Fibroblast of upper back skin (primary cell): Measurements from ENCODE around the gene PIK3R6.
"Not testable (repeated sequence)": the region's sequence is repeated elsewhere in the genome, so short reads cannot be mapped to it uniquely, and the experiment has no call there.

Experiments
- DNase-seq: peaks from one replicate; pipeline ENCODE4 v3.0.0-alpha.2; 2013

The PIK3R6 gene

DNA sequence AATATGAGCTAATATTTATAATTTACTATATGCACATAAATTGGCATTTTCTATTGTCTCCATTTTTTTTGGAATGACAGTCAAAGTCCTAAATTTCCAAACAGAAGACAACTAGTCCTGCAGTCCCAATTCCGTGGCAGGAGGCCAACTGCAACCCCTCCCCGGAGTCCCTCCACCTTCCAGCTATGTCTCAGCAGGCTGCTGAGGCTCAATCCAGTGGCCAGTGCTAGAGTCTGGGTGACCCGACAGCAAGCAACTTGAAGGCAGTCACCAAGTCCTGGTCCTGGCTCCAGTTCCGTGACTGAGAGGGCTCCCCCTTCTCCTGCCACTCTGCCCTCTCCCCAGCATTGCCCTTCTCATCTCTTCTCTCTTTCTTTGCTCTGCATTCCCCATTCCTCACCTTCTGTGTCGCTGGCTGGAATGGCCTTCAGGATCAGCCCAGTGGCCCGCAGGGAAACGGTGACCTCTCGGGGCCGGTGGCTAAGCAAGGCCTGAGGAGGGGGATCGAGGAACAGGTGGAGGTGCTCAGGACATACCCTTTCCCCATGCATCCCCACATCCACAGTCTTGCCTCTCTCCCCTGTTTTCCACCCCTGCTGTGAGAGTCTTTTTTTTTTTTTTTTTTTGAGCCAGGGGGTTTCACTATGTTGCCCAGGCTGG lies 45.9 kb downstream of the PIK3R6 start:
- no peak for DNase-seq

DNA sequence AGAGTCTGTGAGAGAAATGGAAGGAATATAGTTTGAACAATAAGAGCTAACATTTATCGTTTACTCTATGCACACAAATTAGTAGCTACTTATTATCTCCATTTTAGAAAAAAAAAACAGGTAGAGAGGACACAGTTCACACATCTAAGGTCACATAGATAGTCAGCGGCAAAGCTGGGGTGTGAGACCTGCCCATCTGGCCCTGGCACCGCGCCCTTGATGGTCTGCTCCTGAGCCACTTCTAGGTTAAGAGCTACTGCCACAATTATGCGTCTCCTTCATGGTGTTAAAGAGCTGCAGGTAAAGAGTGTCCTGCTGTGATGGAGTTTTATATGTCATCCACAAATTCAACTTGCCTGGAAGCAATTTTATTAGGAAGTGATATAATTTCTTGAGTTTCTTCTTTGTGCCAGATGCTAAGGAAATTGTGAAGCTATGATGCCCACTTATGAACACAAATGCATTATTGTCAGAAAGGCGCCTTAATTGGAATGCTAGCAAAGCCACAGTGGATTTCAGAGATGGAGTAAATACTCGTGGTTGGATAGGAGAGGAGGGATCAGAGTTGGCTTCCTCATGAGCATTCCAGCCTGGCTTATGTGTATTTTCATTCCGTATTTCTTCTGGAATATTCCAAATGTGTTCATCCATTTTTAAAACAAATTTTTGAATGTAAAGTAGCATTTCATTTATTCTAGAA lies 47.0 kb downstream of the PIK3R6 start:
- no peak for DNase-seq

DNA sequence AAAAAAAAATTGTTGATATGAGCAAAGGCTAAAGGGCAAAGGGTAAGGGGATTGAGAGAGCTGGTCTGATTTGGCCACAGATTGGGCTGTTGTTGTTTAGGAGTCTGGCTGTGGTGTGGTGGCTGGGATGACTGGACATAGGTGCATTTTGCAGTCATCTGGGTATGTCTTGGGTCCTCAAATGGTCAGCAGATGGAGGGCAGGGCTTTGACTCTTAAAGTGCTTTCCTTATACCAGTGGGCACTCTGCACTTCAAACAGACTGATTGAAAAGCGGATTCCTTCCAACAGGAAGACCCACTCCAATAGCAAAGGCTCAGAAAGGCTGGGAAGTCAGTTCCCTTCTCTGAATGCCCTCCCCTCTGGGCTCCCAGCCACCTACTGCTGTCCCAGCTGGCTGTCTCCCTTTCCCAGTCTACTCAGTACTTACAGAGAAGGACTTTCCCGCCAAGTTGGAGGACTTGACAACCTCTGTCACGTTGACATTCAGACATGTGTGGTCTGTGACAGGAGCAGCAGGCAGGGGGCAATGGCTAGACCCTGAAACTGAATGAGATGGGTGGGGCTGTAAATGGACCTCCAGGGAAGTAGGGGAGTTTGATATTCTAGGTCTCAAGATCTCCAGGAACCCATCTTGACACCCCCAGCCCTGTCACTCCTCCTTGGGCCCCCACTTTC lies 48.7 kb downstream of the PIK3R6 start:
- no peak for DNase-seq

DNA sequence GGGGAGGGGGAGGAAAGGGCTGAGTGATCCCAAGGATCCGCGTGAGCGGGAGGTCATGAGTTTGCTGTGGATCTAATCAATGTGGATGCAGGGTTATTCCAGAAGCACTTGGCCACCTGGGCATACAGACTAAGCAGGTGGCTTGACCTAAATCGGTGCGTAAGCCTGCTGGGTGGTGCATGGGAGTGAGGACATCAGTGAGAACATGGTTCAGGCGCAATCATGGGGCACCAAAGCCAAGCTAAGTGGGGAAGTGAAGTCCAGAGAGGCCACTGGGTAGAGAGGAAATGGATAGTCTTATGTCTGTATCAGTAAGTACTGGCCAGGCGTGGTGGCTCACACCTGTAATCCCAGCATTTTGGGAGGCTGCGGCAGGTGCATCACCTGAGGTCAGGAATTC lies 49.4 kb downstream of the PIK3R6 start:
- DNase-seq, result no peak

DNA sequence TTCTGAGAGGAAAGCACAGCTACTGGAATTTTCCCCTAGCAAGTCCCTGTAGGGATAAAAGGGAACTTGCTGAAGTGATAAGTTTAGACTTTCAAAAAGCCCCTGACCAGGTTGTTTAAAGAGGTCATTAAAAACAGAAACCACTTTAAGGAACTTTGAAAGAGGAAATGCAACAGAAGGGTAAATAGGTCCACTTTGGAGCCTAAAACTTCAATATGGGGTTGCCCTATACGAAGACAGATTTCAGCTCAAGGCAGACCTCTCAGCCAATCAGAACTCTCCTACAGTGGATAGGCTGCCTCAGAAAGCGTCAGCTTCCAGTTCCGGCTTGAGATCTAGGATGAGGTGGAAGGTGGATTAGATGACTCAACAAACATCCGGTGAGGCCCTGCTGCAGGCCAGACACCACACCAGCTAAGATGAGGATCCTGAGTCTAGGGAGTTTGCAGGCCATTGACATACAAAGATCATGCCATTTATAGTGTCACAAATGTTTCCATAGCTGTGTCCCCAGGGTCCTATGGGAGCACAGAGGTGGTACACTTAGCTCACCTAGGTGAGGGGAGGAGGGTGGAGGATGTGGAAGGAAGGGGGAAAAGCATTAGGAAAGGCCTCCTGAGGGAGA lies 60.4 kb downstream of the PIK3R6 start:
- peak; percentile 8 for DNase-seq

DNA sequence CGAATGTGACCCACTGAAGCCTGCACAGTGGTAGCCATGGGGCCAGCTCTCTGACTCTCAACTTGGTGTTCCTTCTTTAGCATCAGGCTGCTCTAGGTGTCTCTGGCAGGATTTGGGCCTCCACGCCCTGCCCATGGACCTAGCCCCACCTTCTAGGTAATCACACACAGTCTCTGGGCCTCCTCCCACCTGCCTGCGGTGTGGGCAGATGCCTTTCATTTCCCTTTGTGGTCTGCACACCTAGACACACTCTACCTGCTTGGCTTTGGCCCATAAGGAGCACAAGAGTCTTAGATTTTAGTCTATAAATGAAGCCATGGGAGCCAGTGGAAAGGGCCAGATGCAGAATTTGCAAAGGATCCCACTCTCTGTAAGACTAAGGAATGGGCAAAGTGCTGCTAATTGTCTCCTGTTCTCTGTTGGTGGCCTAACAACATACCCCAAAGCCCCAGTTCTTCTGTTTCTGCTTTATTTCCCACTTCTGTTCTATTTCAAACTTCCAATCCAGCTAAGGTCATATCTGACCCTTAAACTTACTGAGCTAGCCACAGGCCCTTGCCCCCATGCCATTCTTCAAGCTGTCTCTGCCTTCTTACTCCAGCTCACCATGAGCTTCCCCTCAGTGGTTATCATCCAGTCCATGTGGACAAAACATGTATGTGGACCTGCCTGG lies 61.1 kb downstream of the PIK3R6 start:
- no peak for DNase-seq

DNA sequence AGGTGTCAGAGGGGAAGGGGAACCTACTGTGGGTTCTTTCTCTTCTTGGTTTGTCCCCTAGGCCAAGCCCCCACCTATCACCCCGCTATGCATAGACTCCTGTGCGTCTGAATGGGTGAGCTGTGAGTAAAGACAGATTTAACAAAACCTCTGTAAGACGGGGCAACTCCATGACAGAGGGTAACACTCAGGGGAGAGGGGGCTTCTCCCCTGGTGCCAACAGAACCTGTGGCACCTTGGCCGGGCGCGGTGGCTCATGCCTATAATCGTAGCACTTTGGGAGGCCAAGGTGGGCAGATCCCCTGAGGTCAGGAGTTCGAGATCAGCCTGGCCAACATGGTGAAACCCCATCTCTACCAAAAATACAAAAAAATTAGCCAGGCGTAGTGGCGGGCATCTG lies 62.1 kb downstream of the PIK3R6 start:
- DNase-seq, result not testable (repeated sequence)

DNA sequence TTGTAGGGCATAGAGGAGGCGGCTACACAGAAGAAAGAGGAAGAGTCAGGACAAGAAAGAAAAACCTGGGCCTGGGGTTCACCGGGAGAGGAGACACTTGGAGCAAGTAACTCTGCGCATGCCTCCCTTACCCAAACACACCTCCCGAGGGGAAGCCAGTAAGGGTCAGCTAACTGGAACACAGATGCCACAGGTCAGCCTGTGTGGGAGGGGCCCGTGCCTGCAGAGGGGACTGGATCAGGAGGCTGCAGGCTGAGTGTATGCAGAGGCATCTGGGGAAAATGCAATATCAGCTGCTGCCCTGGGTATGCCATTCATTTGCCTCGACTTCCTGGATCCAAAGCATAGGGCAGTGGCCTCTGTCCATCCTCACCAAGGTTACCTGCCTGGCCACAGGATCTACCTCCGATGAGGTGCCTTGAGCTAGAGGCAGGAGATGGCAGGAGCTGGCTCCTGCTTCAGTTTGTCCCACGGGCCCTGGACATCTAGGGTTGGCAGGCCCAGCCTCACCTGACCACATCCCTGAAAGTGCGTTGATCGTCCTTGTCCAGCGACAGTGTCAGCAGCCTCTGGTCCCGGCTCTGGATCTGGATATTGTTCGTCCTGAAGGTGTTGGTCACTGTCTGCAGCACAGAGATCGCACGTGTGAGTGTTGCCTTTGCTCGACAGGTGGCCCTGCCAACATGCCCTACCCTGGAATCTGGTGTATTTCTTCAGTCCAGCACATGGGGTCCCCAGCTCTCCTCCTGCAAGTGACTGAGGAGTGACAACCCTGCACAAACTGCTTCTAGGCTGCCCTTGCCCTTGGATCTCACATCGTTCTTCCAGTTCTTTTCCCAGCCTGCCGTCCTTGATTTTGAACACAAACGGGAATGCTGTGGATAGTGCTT lies 63.7 kb downstream of the PIK3R6 start:
- DNase-seq, result no peak

DNA sequence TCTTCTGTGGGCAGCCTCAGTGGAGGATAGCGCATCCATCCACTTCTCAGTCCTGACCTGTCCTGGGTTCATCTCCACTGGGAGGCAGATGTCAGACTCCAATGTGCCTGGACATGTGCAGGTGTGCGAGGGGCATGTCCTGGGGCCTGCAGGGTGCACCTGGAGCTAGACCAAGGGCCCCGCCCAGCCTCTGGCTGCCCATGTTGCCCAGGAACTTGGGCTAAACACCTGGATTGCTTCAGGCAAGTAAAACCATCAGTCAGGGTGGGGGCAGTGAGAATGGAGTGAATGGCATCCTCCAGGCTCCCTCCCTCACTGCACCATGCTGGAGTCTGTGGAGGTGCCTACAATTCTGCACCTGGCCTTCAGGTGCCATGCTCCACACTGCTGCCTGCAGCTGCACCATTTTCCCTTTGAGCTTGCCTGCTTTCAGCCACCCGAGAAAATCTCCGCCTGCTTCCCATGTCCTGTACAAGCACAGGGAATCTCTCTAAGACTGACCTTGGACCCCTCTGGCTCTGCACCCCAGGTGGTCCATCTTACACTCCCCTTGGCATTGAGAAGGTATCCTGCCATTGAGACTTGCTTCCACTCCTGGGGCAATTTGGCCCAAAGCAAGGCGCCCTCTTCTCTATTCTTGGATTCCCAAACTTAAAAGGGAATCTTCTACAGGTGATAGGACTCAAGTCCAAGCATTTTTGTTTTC lies 66.2 kb downstream of the PIK3R6 start:
- no peak for DNase-seq

DNA sequence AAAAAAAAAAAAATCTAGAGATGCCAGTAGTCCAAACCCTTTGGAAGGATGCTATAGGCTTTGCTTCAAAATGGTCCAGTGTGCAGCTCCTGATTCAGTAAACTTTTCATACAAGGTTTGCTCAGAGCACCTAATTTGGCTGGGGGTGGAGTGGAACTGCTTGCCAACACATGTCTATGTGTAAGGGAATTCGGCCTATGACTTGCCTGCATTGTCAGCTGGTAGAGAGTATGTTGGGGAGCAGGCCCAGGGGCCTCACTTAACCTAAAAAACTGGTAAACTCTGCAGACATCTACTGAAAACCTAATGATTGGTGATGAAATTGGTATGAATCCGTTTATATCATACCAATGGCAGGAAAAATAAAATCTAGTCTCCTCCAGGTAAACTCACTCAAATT lies 66.8 kb downstream of the PIK3R6 start:
- no peak for DNase-seq

DNA sequence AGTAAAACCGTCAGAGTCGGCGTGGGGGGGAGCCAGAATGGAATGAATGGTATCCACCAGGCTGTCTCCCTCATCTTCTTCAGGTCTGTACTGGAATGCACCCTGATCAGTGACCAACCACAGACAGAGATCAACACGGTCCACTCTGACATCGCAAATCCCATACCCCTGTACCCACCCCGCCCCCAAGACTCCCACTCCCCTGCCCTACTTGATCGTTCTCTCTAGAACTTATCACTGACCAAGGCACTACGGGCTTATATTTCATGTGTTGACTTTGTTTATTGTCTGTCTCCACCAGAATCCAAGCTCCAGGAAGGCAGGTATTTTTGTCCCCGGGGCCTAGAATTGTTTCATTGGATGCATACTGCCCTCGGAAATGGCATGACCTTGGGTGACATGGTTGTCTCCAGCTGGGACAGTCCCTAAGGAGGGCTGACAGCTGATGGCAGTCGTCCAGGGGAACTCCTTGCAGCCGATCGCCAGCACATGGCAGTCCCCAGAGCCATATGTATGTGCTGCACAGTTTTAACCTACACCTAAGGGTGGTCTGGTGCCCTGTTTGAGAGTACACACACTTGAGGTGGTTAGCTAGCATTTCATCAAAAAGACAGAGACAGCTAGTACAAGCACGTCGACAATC lies 67.8 kb downstream of the PIK3R6 start:
- DNase-seq, result peak; percentile 38

DNA sequence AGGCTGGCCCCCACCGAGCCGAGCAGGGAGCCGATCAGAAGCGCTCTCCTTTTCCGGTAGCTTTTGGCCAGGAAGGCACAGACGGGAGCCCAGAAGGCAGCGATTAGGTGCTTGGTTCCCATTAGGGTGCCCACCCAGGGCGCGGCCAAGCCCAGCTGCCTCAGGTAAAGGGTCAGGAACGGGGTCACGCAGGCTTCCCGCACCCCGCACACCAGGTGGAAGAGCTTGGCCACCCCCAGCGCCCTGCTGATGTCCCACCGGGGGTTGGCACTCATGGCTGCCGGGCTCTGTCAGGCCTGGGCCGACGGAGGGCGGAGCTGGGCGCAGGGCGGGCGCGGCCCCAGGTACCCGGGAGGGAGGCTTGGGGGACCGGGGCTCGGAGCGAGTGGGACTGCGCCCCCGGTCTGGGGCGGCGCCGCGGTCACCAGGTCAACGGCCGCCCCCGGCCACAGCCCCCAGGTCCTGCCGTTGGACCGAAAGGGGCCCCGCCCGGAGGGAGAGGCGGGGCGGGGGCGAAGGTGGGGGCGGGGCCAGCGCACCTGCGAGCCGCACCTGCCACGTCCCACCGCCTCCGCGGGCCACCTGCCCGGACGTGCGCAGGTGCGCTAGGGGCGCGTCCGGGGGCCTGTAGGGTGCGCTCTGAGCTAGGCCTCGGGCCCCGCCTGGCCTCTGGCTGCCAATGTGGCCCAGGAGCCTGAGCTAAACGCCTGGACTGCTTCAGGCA lies 68.5 kb downstream of the PIK3R6 start, which contains the start of gene MFSD6L:
Gene MFSD6L (minus strand): TSS at position 520 of the 724 bp plus-strand sequence. CDS start 245 bp downstream, at position 275.
- no peak for DNase-seq

DNA sequence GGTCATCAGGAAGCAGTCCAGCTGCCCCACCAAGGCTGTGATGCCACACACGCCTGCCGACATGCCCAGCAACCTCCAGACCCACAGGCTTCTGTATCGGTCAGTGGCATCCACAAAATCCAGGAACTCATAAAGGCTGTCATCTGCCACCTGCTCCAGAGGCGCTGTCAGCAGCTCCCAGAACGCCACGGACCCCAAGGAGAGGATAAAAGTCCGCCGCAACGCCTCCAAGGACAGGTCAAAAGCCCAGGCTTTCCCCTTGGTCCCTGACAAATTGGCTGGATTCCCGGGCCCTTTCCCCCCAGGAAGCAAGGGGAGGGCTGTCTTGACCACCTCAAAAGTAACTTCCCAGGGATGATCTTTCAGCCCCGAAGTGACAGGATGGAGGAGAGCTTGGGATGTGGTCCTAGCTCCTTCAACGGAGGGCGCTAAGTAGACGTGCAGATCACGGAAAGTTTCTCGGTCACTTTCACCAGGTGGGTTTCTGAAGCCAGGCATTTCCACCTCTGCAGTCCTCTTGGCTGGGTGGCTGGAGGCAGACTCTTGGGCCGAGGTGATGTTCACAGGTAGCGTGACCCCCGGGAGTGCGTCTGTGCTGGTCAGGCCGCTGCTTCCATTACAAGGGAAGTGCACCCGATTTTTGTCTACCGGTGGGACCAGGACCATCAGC lies 69.2 kb downstream of the PIK3R6 start:
- DNase-seq, result no peak

DNA sequence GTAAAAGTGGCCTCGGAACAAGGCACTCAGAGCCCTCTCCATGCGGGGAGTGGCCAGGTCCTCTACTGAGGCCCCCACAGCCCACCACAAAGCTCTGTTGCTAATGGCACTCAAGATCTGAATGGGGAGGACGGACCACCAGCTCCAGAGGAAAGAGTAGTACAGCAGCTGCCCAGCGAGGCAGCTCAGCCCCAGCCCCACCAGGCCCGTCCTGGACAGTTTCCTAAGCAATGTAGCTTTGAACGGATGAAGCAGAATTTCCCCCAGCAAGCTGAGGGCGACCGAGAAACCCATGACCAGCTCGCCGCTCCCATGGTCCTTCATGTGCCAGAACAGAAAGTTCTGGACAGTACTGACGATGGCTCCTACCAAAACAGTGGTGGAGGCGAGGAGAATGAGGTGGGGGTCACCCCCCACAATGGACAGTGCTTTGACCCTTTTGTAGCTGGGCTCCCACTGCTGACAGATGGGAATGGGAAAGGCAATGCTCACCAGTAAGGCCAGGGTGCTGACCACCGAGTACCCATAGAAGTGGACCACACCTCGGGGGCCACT lies 69.8 kb downstream of the PIK3R6 start:
- DNase-seq, result no peak

DNA sequence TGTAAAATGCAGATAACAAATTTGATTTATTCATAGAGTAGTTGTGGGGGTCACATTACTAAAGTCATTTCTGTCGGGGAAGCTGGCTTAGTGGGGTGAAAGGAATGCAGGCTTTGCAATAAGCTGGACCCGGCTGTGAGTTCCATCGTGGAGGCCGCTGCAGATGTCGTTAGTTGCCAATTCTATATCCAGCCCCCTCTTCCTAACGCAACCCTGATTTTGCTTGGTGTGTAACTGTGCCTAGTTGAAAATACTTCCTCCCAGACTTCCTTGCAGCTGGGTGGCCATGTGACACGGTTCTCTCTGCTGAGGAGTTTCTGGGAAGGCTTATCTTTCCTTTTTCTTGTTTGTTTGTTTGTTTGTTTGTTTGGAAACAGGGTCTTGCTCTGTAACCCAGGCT lies 72.8 kb downstream of the PIK3R6 start:
- peak; percentile 27 for DNase-seq

DNA sequence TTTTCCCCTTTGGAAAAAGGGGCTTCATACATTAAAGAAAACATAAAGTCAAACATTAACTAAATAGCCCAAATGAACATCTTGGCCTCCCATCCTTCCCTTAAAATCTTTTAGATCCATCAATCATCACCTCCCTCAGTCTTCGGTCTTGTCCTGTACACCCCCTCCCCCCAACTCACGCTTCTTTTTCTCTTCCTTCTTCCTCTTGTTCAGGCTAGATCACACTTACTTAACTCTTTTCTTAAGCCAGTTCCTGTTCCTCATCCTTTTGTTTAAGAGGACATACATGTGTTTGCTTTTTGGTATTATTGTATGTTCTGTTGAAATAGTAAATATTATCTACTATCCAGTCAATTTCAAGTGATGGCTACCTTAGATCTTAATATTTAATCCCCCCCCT lies 73.8 kb downstream of the PIK3R6 start:
- DNase-seq, result no peak

DNA sequence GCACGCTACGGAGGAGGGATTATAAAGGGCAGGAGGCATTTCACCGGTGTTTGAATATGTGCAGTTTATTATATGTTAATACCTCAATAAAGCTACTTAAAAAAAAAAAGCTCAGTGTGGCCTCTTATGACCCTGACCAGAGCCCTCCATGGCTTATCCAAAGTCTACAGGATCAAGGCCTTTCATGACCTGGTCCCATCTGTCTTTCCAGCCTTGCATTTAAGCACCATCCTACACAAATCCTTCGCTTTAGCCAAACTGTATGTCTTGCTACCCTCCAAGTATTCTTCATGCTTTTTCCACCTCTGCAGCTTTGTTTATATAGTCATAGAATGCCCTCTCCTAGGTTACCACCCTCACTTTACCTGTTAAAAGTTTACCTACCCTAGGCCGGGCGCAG lies 74.8 kb downstream of the PIK3R6 start:
- DNase-seq, result no peak

DNA sequence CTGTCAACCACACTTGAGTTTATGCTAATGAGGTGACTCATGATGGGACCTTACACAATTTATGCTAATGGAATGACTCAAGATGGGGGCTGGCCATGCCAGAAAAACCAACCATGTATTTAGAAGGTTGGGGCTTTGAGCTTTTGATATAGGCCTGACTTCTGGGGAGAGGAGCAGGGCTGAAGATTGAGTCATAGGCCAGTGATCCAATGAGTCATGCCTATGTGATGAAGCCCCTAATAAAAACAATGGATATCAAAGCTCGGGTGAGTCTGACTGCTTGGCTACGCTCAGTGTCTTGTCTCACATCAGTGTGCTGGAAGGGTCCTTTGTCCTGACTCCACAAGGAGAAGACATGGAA lies 75.6 kb downstream of the PIK3R6 start:
- DNase-seq, result peak; percentile 80

DNA sequence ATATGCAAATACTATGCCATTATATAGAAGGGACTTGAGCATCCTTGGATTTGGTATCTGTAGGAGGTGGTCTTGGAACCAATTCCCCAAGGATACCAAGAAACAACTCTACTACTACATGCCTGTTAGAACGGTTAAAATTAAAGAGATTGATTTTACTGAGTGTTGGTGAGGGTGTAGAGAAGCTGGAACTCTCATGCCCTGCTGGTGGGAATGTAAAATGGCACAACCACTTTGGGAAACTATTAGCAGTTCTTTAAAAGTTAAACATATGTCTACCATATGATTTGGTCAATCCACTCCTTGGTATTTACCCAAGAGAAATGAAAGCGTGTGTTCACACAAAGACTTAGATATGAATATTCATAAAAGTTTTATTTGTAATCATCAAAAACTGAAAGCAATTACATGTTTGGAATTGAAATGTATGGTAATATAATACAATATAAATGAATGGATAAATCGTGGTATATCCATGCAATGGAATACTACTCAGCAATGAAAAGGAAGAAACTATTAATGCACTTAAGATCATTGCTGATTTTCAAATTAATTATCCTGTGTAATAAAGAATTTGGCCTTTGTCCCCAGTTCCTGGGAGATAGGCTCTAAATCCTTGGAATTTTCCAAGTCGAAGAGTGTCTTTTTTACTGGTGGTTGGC lies 76.1 kb downstream of the PIK3R6 start:
- DNase-seq, result no peak
